T-helper 1 cell treated with Interleukin-12 subunit alpha and Interleukin-12 subunit beta and Interleukin-4 antibody, amounts not matched to agents 30 μg/mL and 1 μg/mL, for 36 hours (primary cell): ENCODE data around the gene DMD.

Experiments used
- H3K27ac Mint-ChIP-seq: one replicate; pipeline ENCODE4 v1.8.0; 2021; ENCODE audit warnings: mild to moderate bottlenecking, mixed read lengths
- H3K27me3 Mint-ChIP-seq: one replicate; pipeline ENCODE4 v1.8.0; 2021; ENCODE audit warnings: low read depth, mixed read lengths
- H3K36me3 Mint-ChIP-seq: one replicate; pipeline ENCODE4 v1.8.0; 2021; ENCODE audit warnings: low read depth, mixed read lengths
- H3K4me1 Mint-ChIP-seq: one replicate; pipeline ENCODE4 v1.8.0; 2021; ENCODE audit warnings: low read depth, mixed read lengths
- H3K4me3 Mint-ChIP-seq: one replicate; pipeline ENCODE4 v1.8.0; 2021; ENCODE audit warnings: mild to moderate bottlenecking, moderate library complexity, mixed read lengths
- H3K9me3 Mint-ChIP-seq: one replicate; pipeline ENCODE4 v1.8.0; 2021; ENCODE audit warnings: mixed read lengths

DMD gene

DNA sequence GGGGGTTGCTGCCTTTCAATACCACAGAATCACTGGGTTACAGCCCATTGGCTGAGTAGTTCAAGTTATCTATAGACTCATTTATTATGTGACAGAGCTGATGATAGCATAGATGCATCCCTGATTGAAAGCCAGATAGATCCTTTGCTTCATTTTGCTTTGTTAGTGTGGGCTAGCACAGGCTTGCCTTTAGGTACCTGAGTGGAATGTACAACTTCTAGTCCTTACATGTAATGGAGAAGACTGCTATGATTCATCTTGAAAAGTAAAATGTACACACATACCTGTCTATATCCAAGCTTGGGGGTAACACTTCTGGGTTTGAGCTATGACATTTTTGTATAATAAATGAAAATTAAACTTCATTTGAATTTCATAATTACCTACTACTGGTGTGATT is 1913.5 kb downstream of the DMD start:
- no peaks in the 10 kb centered on the region for H3K36me3 Mint-ChIP-seq
- no peak overlapping the region for H3K4me3 Mint-ChIP-seq
- H3K27me3 Mint-ChIP-seq, result no peaks in the 10 kb centered on the region
- no peaks in the 10 kb centered on the region for H3K9me3 Mint-ChIP-seq
- no peak overlapping the region for H3K27ac Mint-ChIP-seq
- peaks cover 1% of the 10 kb centered on the region for H3K4me1 Mint-ChIP-seq

DNA sequence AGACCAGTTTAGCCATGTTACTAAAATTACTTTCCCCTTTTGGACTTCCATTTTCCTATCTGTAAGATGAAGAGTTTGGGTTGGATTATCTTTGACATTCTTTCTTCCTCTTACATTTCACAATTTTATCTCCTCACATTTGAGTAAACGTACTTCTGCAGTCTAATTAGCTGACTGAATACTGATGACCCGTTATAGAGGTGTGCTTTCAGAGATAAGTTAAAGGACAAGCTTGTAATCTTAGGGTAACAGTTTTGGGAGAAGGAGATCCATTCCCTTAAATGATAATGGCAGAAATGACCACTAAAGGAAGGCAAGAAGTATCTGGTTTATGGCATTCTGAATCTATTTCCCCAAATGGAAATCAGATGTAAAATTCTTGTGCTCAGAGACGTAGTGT is 1916.9 kb downstream of the DMD start:
- Mint-ChIP-seq H3K4me1 (peaks cover 1% of the 10 kb centered on the region), H3K4me3 (no peak overlapping the region), H3K27ac (no peak overlapping the region), H3K9me3 (no peaks in the 10 kb centered on the region), H3K27me3 (no peaks in the 10 kb centered on the region), H3K36me3 (no peaks in the 10 kb centered on the region)

DNA sequence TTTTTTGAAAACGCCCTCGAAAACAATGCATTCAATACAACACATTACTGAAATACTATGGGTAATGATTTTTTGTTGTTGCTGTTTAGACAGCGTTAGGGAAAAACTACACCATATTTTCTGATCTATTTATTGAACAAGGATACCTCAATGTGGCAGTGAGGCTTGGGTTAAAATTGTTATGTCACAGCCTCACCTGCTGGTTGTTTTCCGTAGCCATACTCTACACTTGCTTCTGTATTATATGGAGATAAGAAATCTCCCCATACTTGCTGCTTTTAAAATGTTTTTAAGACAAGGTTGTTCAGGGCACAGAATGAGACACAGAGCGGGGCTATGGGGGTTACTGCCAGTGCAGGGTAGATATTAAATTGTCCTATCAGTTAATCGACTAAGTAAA is 1917.9 kb downstream of the DMD start:
- Mint-ChIP-seq H3K4me3 (no peak overlapping the region), H3K27ac (no peak overlapping the region), H3K36me3 (no peaks in the 10 kb centered on the region), H3K4me1 (peaks cover 1% of the 10 kb centered on the region), H3K27me3 (no peaks in the 10 kb centered on the region), H3K9me3 (no peaks in the 10 kb centered on the region)

DNA sequence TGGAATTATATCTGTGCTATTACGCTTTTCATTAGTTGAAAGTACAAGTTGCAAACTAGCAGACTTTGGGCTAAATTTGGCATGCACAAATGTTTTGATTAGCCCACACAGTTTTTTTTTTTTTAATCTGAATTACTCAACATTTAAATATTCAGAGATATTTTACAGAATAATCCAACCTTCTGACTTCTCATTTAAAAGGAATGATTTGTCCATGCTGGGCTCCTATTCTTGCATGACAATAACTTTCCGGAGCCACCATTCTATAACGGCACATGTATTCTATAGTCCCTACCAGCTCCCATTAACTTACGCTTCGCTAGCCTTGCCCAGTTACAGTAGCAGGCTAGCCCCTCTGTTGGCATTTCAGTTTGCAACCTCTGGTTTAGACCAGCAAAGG is 1920.2 kb downstream of the DMD start:
- no peaks in the 10 kb centered on the region for H3K9me3 Mint-ChIP-seq
- peaks cover 1% of the 10 kb centered on the region for H3K4me1 Mint-ChIP-seq
- no peak overlapping the region for H3K27ac Mint-ChIP-seq
- H3K36me3 Mint-ChIP-seq, result no peaks in the 10 kb centered on the region
- peaks cover 3% of the 10 kb centered on the region for H3K27me3 Mint-ChIP-seq
- no peak overlapping the region for H3K4me3 Mint-ChIP-seq

DNA sequence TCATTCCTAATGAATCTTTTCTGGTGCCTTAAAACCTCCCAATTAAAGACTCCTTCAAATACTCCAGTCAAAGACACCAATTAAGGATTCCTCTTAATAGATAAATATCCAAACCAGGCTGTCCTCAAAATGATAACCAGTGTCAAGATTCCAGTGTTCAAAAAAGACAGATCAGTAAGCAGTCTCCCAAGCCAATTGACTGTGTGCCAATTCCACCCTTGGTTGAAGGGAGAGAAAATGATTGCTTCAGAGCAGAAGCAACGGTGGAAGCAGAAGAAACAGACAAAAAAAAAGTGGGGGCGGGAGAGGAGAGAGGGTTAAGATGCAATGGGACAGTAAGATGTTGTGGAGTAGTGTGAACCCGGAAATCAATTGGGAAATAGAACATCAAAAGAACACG is 1923.5 kb downstream of the DMD start:
- H3K4me3 Mint-ChIP-seq, result no peak overlapping the region
- no peaks in the 10 kb centered on the region for H3K36me3 Mint-ChIP-seq
- H3K27me3 Mint-ChIP-seq, result peaks cover 8% of the 10 kb centered on the region
- H3K27ac Mint-ChIP-seq, result no peak overlapping the region
- H3K4me1 Mint-ChIP-seq, result no peaks in the 10 kb centered on the region
- H3K9me3 Mint-ChIP-seq, result no peaks in the 10 kb centered on the region

DNA sequence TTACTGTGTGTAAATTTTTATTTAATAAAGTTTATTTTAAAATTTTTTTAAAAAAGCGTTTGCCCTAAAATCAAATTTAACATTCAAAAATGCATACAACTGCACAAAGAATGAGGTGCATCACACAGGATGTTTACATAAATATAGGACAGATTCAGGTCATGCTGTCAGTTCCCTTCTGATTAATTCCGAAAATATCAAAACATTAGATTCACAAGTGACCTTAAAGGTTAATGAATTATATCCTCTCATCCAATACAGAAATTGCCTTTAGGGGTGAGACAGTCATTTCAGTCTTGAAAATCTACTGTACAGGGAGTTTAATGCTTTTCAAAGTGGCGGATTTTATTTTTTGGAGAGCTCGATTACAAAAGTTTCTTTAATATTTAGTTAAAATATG is 1930.8 kb downstream of the DMD start:
- no peaks in the 10 kb centered on the region for H3K4me1 Mint-ChIP-seq
- no peak overlapping the region for H3K4me3 Mint-ChIP-seq
- no peaks in the 10 kb centered on the region for H3K36me3 Mint-ChIP-seq
- peaks cover 6% of the 10 kb centered on the region for H3K27me3 Mint-ChIP-seq
- no peaks in the 10 kb centered on the region for H3K9me3 Mint-ChIP-seq
- H3K27ac Mint-ChIP-seq, result no peak overlapping the region

DNA sequence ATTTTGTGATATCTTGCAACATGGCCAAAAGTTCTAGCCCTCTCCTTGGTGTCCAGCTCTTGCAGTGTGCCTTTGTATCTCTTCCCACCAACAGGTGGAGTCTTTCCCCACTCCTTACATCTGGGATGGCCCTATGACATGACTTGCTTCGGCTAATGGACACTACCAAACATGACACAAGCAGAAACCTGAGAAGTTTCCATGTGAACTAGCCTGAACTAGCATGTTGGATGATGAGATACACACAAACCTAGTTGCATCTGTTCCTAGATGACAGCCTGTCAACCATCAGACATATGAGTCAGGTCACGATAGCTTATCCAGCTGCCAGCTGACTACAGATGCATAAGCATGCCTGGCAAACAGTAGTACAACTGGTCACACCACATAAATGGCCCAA is 1932.0 kb downstream of the DMD start:
- no peaks in the 10 kb centered on the region for H3K9me3 Mint-ChIP-seq
- no peaks in the 10 kb centered on the region for H3K4me1 Mint-ChIP-seq
- H3K36me3 Mint-ChIP-seq, result no peaks in the 10 kb centered on the region
- H3K27me3 Mint-ChIP-seq, result no peaks in the 10 kb centered on the region
- no peak overlapping the region for H3K27ac Mint-ChIP-seq
- H3K4me3 Mint-ChIP-seq, result no peak overlapping the region

DNA sequence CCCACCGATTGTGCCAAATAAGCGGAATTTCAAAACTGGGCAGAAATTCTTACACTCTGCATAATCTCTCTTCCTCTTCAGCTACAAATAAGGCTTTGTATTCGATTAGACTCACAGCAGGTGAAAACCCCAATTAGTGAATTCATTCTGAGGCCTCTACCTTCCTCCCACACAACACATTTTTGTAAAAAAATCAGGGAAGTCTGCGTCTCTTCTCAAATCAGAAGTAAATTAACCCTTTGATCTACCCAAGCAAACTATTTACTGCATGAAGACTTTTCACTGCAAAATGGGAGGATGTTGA is 1938.9 kb downstream of the DMD start:
- H3K27ac Mint-ChIP-seq, result no peak overlapping the region
- no peaks in the 10 kb centered on the region for H3K36me3 Mint-ChIP-seq
- peaks cover 27% of the 10 kb centered on the region for H3K27me3 Mint-ChIP-seq
- no peaks in the 10 kb centered on the region for H3K4me1 Mint-ChIP-seq
- H3K4me3 Mint-ChIP-seq, result no peak overlapping the region
- no peaks in the 10 kb centered on the region for H3K9me3 Mint-ChIP-seq

DNA sequence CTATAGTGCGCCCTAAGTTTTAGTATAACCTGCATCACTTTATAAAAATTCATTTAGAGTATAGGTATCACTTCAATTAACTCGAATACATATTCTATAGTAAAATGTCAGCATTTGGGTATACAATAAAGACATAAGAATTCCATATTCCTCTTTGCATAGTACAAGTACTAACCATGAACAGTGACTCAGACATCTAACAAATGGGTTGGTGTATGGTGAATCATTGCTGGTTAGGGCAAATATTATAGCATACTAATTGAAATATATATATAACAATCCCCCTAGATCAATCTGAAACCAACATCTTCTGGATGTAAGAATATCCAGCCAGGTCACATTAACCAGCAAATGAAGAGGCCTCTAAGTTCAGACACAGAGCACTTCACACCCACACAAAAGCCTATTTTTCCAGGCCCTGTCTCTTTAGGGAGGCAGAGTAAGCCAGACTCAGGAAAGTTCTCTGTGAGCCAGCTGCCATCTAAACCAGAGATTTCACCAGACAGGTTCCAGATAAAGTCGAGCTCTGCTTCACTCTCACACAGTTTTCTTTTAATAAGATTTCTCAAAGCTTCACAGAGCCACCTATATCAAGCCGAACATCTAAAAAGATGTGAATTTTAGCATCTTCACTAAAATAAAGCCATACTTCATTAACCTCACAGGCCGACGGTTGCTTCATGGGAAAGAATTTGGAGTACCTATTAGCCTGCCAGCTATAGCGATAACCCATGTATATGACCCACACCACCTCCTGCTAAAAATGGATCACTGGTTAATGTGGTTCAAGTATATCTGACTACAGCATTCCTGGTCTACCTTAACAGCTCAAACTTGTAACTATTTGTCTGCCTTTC is 1939.5 kb downstream of the DMD start:
- Mint-ChIP-seq H3K9me3 (no peaks in the 10 kb centered on the region), H3K27ac (no peak overlapping the region), H3K27me3 (peaks cover 27% of the 10 kb centered on the region), H3K4me3 (no peak overlapping the region), H3K36me3 (no peaks in the 10 kb centered on the region), H3K4me1 (no peaks in the 10 kb centered on the region)

DNA sequence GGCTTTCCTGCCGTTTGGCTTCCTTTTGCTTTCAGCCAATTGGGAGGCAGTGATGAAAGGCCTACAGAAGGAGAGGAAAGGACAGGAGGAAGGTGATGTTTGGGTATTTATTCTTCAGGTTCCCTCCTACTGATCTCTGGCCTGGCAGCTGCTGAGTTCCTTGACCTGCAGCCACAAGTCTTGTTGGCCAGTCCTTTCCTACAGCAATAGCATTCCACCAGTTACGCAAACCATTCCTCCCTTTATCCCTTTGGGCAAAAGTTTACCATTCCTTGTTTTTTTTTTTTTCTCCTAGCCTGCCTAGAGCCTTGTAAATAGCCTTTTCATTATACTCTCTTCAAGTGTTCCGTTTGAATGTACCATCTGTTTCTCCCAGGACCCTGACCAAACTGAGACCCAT is 1941.4 kb downstream of the DMD start:
- Mint-ChIP-seq H3K4me3 (no peak overlapping the region), H3K4me1 (peaks cover 2% of the 10 kb centered on the region), H3K27me3 (peaks cover 38% of the 10 kb centered on the region), H3K36me3 (no peaks in the 10 kb centered on the region), H3K27ac (no peak overlapping the region), H3K9me3 (no peaks in the 10 kb centered on the region)

DNA sequence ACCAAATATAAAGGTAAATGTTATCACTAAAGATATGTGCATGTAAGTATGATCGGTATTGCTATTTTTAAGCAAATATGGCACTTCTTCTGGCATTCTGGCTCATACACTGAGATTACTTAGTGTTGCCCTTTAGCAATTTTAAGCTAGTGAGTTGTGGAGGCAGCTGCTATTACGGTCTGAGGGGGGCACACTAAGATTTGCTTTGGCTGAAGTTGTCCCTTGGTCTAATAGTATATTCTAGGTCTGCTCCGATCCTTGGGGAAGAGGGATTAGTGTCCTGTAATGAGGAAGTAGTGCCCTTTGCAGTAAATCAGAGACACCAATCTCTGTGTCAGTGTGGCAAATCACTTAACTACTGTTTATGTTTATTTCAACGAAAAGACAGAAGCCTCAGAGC is 1943.0 kb downstream of the DMD start:
- H3K4me1 Mint-ChIP-seq, result peaks cover 2% of the 10 kb centered on the region
- no peaks in the 10 kb centered on the region for H3K9me3 Mint-ChIP-seq
- no peaks in the 10 kb centered on the region for H3K36me3 Mint-ChIP-seq
- no peak overlapping the region for H3K4me3 Mint-ChIP-seq
- peaks cover 43% of the 10 kb centered on the region for H3K27me3 Mint-ChIP-seq
- H3K27ac Mint-ChIP-seq, result no peak overlapping the region

DNA sequence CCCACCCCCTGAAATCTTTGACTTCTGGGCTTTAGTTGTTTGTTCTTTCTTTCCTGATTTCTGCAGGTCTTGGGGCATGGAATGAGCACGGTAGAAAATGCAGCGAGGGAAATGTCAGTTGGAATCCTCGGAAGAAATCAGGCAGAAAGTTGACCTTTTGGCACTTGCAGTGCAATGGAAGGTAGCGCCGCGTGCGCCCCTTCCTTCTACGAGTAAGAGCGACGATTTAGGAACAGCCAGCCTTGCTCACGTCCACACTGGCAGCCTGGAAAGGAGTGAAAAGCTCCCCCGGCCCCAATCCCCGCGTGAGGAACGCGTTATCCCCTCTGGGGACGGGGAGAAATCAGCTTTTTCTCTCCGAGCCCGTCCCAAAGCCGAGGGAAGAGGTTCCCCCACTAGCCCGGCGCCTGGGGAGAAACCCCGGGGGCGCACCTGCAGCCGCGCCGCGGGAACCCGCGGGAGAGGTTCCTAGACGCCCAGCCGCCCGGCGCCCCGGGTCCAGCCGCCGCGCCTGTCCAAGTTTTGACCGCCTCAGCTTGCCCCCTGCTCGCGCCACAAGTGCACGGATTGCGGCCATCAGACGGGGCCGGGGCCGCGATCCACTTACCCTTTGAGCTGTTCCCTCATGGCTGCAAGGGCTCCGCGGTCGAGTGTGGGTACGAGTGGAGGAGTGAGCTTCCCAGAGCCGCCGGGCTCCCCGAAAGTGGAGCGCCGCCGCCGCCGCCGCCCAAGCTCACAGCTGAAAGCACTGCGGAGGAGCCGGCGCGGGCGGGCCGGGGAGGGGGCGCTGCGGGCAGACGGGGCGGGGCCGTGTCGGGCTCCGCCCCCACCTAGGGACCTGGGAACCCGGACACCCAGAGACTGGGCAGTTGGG is 1944.9 kb downstream of the DMD start:
- H3K4me1 Mint-ChIP-seq, result peaks cover 2% of the 10 kb centered on the region
- no peaks in the 10 kb centered on the region for H3K9me3 Mint-ChIP-seq
- H3K27ac Mint-ChIP-seq, result no peak overlapping the region
- no peaks in the 10 kb centered on the region for H3K36me3 Mint-ChIP-seq
- H3K27me3 Mint-ChIP-seq, result peaks cover 43% of the 10 kb centered on the region
- peak overlapping the region; percentile 85 for H3K4me3 Mint-ChIP-seq

DNA sequence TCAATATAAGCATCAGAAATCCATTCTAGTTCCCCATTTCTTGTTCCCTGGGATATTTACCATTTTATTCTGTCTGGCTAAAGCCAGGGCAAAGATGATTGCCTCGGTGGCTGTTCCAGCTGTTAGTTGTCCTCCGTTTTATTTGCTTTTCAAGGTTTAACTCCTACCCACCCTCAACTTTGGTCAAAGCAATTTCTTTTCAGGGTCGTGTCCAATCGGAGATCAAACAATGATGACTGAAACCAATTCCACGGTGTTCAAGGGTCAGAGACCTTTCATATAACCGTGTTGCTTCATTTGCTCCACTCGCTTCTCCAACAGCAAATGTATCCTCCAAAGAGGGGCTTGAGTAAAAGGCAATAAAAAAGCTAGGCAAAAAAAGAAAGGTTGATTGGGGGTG is 1946.0 kb downstream of the DMD start:
- H3K4me3 Mint-ChIP-seq, result peak overlapping the region; percentile 42
- H3K9me3 Mint-ChIP-seq, result no peaks in the 10 kb centered on the region
- H3K27ac Mint-ChIP-seq, result no peak overlapping the region
- H3K4me1 Mint-ChIP-seq, result peaks cover 2% of the 10 kb centered on the region
- H3K27me3 Mint-ChIP-seq, result peaks cover 36% of the 10 kb centered on the region
- no peaks in the 10 kb centered on the region for H3K36me3 Mint-ChIP-seq

DNA sequence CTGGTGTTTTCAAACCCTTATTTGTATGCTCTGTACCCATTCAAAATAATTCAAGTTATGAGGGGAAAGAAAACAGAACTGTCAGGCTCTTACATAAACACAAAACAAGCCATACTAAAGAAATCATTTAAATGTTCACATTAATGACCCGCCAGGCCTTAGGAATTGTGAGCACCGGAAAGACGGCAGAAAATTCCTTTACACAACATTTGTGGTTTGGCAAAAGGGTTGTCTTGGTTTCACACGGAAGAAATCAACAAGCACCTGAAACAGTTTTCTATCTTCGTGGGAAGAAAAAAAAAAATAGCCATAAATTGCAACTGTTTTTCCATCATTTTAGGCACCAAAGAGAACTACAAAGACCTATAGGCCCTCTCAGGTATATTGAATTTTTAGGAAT is 1951.0 kb downstream of the DMD start:
- H3K4me1 Mint-ChIP-seq, result no peaks in the 10 kb centered on the region
- peaks cover 16% of the 10 kb centered on the region for H3K27me3 Mint-ChIP-seq
- H3K9me3 Mint-ChIP-seq, result no peaks in the 10 kb centered on the region
- H3K36me3 Mint-ChIP-seq, result no peaks in the 10 kb centered on the region
- H3K27ac Mint-ChIP-seq, result no peak overlapping the region
- H3K4me3 Mint-ChIP-seq, result no peak overlapping the region

DNA sequence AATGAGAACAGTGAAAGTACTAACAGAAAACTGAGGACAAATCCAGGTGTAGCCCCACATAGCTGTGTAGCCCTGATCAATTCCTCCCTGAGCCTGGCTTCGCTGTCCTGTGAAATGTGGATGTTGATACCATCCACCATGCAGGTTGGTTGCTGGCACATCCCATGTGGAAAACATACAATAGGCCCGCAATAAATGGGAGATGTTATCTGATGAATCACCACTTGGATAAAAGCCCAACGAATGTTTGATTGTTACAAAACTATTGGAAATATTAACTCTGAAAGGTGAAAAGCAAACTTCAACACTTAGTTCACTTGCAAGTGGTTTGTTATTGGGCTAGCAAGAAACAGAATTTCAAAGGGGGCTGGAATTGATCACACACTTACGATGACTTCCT is 1953.2 kb downstream of the DMD start:
- Mint-ChIP-seq H3K27me3 (no peaks in the 10 kb centered on the region), H3K27ac (no peak overlapping the region), H3K4me1 (no peaks in the 10 kb centered on the region), H3K4me3 (no peak overlapping the region), H3K9me3 (no peaks in the 10 kb centered on the region), H3K36me3 (no peaks in the 10 kb centered on the region)
